ENCODE results near the gene CST1.

CST1 gene

GRCh38 chr20:23700931-23701330, 49.8 kb downstream of the CST1 start:
- H3K36me3 ChIP-seq (ENCODE audit: insufficient read depth, low read length), result no peaks in the 10 kb centered on the region
- no peaks in the 10 kb centered on the region for H3K4me1 ChIP-seq (ENCODE audit: insufficient read depth, low read length)
- no peak overlapping the region for H3K27ac ChIP-seq (ENCODE audit: low read depth, low read length)
- H3K9me3 ChIP-seq (ENCODE audit: low read length), result no peaks in the 10 kb centered on the region
- no peaks in the 10 kb centered on the region for H3K27me3 ChIP-seq (ENCODE audit: control insufficient read depth in 1 of 2, insufficient read depth in 2 of 2, low read length in 2 of 2)
- H3K4me3 ChIP-seq (ENCODE audit: low read depth in 1 of 2, low read length in 2 of 2), result no peak overlapping the region
- no peak overlapping the region for H3K9ac ChIP-seq (ENCODE audit: low read length)

- no peaks in the 10 kb centered on the region for H3K4me1 ChIP-seq (ENCODE audit: insufficient read depth, low read length)
- no peak overlapping the region for H3K9ac ChIP-seq (ENCODE audit: low read length)
- H3K4me3 ChIP-seq (ENCODE audit: low read depth in 1 of 2, low read length in 2 of 2), result no peak overlapping the region
- no peaks in the 10 kb centered on the region for H3K36me3 ChIP-seq (ENCODE audit: insufficient read depth, low read length)
- no peaks in the 10 kb centered on the region for H3K9me3 ChIP-seq (ENCODE audit: low read length)
- H3K27ac ChIP-seq (ENCODE audit: low read depth, low read length), result no peak overlapping the region
- no peaks in the 10 kb centered on the region for H3K27me3 ChIP-seq (ENCODE audit: control insufficient read depth in 1 of 2, insufficient read depth in 2 of 2, low read length in 2 of 2)
Observed at GRCh38 chr20:23697947-23698346, 52.8 kb downstream of the CST1 start.
